ENCODE measurements around the gene PAPSS1. TPM values are rescaled to one million over a fixed set of nuclear protein-coding genes. Genes with fewer than 3 reads are reported as not detected.

Gene PAPSS1
- total and polyA plus RNA-seq, 2 of the 8 experiments (the other 6 are each of a cell fraction or from before 2014, with no cell fraction given) = 79.2 to 98.5 TPM

DNA sequence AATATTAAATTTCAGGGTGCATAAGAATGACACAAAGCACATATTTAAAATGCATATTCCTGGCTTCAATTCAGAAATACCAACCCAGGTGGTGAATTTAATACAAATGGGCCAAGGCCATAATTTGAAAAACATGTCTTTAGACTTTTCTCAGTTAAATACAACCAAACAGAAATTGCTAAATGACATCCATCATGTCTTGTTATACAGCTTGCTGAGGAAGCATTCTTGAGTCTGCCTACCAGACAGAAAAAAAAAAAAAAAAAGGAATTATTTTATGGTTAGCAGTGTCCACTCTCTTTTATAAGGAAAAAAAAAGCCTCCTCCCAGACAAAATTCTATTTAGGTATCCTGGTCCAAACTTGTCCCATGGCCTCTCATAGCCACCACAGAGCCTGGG lies 119.1 kb downstream of the PAPSS1 start (continued):
- TF ChIP-seq USF2 (IDR thresholded peaks at IDR 0.05; ENCODE audit: low read length) (no peak), KDM1A (IDR thresholded peaks at IDR 0.05; ENCODE audit: borderline replicate concordance, low read length) (no peak), MAX (IDR thresholded peaks at IDR 0.05) (no peak), ASH2L (IDR thresholded peaks at IDR 0.05; ENCODE audit: low read length) (no peak)

All from H1 (cell line).